GM12875 (cell line): ENCODE measurements around the gene PTS.

Source experiments
- H3K4me3 ChIP-seq: one replicate; pipeline ENCODE4 v1.5.1; 2011; ENCODE audit warnings: low read depth, low read length, control low read depth
- CTCF ChIP-seq: IDR thresholded peaks from 2 replicates; pipeline ENCODE4 v1.5.1; 2011; ENCODE audit warnings: low read depth, mild to moderate bottlenecking, control low read depth, inconsistent platforms, low read length, moderate library complexity, borderline replicate concordance; ENCODE audit not compliant: insufficient read depth

The PTS gene

GRCh38 chr11:112212290-112212689 is 13.9 kb upstream of the PTS start:
- no peak overlapping the region for H3K4me3 ChIP-seq
- no peak for TF ChIP-seq CTCF

GRCh38 chr11:112212710-112213109 is 13.5 kb upstream of the PTS start:
- no peak for TF ChIP-seq CTCF
- H3K4me3 ChIP-seq: no peak overlapping the region

- no peak overlapping the region for H3K4me3 ChIP-seq
- no peak for TF ChIP-seq CTCF
Observed at GRCh38 chr11:112213753-112214152, 12.5 kb upstream of the PTS start.

GRCh38 chr11:112215621-112216020 is 10.6 kb upstream of the PTS start:
- no peak overlapping the region for H3K4me3 ChIP-seq
- TF ChIP-seq CTCF: no peak

- TF ChIP-seq CTCF: no peak
- H3K4me3 ChIP-seq: no peak overlapping the region
Observed at GRCh38 chr11:112216561-112217105, 9.6 kb upstream of the PTS start.

GRCh38 chr11:112219476-112220232 is 6.6 kb upstream of the PTS start:
- TF ChIP-seq CTCF: peak; percentile 50; the same call in 1 of the 2 replicates
- H3K4me3 ChIP-seq: no peak overlapping the region

- TF ChIP-seq CTCF: no peak
- no peak overlapping the region for H3K4me3 ChIP-seq
Observed at GRCh38 chr11:112221274-112221835, 4.9 kb upstream of the PTS start.
